ENCODE measurements around the gene OR4F6.

Gene OR4F6

DNA sequence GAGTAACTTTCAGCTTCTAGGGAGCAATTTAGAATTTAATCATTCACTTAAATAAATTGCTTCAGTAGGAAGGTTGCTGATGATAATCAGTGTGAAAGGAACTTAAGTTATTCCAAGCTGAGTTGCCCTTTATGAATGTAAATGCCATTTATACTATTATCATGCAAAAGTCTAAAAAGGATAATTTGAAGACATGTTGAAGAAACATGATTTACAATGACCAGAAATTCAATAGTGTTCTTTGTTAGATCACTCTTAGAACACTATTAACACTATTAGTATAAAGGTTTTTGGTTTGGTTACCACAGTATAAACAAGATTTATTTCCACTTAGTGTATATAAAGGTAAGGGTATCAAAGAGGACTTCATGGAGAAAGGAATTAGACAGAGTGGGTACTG is 1.6 kb downstream of the OR4F6 start:
- no peak for DNase-seq (ENCODE audit: low spot score)

DNA sequence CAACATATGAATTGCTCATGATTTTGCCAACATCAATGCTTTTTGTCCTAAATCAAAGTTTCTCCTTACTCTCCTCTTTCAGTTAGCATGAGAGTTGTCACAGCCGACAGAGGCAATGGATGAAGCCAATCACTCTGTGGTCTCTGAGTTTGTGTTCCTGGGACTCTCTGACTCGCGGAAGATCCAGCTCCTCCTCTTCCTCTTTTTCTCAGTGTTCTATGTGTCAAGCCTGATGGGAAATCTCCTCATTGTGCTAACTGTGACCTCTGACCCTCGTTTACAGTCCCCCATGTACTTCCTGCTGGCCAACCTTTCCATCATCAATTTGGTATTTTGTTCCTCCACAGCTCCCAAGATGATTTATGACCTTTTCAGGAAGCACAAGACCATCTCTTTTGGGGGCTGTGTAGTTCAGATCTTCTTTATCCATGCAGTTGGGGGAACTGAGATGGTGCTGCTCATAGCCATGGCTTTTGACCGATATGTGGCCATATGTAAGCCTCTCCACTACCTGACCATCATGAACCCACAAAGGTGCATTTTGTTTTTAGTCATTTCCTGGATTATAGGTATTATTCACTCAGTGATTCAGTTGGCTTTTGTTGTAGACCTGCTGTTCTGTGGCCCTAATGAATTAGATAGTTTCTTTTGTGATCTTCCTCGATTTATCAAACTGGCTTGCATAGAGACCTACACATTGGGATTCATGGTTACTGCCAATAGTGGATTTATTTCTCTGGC is 2.5 kb downstream of the OR4F6 start:
- no peak for DNase-seq (ENCODE audit: low spot score)

DNA sequence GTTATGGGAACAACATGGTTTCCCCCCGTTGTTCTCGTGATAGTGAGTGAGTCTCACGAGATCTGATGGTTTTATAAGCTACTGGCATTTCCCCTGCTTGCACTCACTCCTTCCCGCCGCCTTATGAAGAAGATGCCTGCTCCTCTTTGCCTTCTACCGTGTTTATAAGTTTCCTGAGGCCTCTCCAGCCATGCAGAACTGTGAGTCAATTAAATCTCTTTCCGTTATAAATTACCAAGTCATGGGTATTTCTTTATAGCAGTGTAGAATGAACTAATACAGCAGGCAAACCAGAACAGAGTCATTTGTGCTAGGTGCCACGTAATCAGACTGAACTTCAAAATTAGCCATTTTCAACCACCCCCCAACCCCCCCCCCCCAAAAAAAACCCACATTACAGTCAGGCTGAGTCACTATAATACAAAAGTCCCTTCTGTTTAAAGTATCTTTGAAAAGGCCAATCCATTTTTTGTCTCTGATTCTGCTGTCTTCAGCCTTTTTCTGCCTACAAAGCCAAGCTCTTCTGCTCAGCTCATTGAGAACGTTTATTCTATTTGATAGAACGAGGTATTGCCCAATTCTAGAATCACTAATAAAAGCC is 4.1 kb downstream of the OR4F6 start:
- DNase-seq (ENCODE audit: low spot score), result no peak

DNA sequence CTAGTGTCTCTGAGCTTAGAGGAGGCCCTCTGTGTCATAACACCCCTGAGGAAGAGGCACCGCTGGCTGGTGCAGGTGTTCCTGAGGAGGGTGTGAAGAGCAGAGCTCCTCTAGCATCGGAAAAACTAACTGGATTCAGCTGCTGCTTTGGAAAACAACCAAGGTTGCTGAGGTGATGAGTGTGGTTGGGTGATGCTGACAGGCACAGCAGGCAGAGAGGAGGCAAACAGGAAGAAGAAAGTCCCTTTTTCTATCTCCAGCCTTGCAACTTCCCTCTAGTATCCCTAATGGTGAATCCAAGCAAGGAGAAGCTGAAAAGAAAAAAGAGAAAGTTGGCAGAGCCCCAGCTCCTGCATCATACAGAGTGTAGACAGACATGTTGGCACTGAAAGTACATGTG is 4.9 kb downstream of the OR4F6 start:
- no peak for DNase-seq (ENCODE audit: low spot score)

DNA sequence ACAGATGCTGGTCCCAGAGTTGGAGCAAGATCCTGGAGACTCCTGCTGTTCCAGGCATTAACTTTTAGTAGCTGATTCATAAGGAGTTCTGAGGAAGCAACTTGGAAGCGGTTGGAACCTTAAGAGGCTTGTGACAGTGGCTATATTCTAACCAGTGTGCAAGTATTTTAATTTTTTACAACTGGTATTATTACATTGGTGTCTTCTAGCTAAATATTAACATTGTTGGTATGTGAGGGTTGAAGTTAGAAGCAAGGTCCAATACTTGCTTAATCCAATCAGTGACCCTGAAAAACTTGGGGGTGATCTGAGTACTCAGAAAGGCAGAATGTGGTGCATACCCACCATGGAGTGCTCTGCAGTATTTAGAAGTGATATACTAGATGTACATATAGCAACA is 7.1 kb downstream of the OR4F6 start:
- no peak for DNase-seq (ENCODE audit: low spot score)

DNA sequence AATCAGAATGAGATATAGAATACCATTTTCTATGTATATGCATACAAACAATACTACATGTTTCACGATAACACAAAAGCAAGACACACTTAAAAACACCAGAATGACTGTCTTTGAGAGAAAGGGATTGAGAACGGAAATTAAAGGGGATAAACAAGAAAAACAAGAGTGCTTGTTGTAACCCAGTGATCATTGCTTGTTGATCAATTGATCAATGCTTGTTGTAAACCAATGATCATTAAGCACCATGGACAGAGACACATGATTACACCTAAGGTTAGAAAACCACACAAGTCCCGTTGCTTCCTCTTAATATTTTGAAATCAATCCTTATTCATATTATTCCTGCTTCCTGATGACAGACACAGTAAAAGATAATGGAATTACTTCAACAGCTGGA is 7.6 kb downstream of the OR4F6 start:
- DNase-seq (ENCODE audit: low spot score), result no peak

DNA sequence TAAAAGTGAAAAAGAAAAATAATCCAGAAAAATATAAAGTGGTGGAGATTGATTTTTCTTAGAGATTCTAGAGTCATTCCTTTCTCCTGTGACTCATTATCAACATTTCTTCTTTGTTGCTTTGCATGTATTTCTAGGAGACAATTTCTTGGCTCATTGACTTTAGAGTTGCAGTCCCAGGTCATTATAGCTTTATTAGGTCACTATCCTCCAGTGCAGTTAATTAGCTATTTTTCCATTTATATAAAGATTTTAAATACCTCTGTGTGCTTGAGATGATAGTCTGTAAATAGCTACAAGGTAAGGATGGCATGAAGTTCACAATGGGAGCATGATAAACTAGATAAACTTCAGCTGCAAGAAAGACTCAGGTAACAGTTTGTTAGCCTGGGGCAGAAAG is 8.6 kb downstream of the OR4F6 start, which contains the start of gene OR4F15:
TSS of gene OR4F15 (plus strand) at position 301 of the 400 bp plus-strand sequence. CDS start 5,985 bp downstream, outside the sequence.
- no peak for DNase-seq (ENCODE audit: low spot score)

DNA sequence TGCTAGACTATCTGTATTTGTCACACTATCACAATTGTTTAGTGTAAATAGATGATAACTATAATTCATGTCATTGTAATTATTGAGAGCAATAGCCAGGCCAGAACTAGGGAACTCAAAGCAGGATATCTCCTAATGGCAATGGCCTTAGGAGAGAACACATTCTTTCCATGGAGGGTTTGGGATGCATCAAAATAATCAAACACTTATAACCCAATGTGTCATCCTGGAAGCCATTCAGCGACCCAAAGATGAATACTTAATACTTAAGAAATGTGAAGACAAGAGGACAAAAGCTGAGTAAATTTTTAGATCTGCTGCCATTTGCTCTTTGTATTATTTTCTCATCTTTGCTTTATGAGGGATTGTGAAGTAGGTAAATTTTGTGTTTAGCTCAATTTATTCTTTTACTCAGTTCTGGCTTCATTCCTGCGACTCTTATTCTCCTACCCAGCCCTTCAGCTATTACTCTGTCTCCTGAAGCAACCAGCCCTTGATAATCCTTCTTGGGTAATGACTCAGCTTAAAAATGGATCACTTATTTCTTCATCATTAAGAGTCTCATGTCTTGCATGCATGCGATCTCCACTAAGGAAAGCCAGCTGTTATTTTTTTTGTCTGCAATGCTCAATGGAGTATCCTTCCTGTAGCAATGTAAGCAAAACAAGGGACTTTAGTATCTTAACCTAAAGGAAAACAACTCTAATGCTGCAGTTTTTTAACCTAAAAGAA is 10.7 kb downstream of the OR4F6 start:
- DNase-seq (ENCODE audit: low spot score), result no peak

DNA sequence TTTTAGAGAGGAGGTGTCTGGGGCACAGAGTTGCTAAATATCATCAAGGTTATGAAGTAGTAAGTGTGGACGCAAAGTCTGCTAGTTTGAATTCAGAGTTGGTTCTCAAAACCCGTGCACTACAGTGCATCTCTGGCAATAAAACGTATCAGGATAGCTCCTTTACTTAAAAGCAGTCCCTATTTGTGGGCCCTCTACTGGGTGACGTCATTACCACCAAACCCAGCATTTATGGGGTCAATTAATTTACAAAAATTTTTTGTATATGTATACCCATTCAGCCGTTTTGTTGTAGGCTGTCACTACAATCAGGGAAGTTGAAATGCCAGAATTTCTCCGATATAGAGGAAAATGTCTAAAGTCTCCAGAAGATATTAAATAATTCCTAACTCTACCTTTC is 17.5 kb downstream of the OR4F6 start:
- no peak for DNase-seq (ENCODE audit: low spot score)

DNA sequence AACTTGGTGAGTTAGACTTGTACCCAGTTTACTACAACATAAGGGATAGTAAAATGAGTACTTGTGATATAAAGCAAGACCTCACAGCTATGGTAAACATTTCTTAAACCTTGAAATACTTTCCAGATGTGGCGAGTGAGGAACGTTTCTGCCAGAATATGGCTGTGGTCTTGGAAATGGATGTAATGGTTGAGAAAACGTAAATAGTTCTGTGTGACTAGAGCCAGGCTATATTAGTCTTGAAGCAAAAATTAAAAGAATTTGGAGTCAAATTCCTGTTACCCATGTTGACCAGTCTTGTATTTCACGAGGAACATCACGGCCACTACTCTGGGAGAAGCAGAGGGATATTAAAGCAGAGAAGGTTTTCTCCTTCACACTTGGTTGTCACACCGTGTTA is 23.9 kb downstream of the OR4F6 start:
- DNase-seq (ENCODE audit: low spot score), result no peak

DNA sequence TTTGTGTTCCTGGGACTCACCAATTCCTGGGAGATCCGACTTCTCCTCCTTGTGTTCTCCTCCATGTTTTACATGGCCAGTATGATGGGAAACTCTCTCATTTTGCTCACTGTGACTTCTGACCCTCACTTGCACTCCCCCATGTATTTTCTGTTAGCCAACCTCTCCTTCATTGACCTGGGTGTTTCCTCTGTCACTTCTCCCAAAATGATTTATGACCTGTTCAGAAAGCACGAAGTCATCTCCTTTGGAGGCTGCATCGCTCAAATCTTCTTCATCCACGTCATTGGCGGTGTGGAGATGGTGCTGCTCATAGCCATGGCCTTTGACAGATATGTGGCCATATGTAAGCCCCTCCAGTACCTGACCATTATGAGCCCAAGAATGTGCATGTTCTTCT is 25.5 kb downstream of the OR4F6 start:
- DNase-seq (ENCODE audit: low spot score), result no peak

DNA sequence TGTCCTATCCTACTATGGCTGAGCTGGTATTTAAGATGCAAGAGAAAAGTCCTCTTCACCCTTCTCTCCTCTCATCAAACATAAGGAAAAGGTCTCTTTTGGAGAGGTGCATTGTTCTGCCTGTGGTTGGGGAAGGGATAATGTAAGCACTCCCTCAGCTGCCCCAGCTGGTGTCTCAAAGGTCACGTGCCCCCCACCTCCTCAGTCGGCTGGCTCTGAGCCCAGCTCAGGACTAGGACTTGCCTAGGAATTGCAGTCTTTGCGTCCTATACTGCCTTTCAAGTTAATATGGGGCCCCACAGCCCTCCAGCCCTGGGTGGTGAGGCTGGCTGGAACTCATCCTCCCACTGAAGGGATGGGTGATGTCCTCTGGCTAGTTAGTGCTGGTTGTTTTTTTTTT is 38.3 kb downstream of the OR4F6 start:
- no peak for DNase-seq (ENCODE audit: low spot score)

DNA sequence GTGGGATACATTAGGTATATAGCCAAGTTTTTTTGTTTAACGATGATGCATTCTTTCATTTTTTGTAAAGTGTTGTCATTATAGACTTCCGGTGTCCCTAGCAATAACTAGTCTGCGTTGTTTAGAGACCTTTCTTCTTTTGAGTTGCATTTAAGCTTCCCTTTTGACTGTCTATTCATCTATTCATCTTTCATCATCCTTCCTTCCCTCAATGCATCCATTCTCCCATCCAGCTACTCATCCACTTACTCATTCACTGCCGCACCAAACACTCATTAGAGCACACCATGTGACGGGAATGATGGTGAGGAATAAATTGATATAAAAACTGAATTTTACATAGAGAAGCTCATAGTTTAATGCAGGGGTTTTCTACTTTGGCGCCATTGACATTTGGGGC is 41.6 kb downstream of the OR4F6 start:
- no peak for DNase-seq (ENCODE audit: low spot score)

DNA sequence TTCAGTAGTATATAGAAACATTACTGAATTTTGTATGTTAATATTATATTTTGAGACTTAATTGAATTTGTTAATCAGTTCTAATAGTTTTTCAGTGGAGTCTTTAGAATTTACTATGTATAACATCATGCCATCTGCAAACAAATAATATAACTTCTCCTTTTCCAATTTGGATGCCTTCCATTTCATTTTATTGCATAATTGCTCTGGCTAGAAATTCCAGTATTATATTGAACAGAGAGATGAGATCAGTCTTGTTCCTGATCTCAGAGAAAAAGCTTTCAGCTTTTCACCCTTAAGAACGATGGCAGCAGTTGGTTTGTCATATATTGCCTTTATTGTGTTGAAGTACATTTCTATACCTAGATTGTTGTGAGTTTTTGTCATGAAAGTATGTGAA is 49.0 kb downstream of the OR4F6 start:
- DNase-seq (ENCODE audit: low spot score), result no peak

Data from CD4-positive, alpha-beta T cell treated with Interleukin-2 at 100 ng/mL for 4 hours (primary cell).